AG09309 (cell line): ENCODE measurements around the gene PPP1R1C.

Experiments used
- DNase-seq: peaks from one replicate; pipeline ENCODE4 v3.0.0-alpha.2; 2010; ENCODE audit warnings: low read depth
- H3K4me3 ChIP-seq: 2 replicates; pipeline ENCODE4 v1.5.1; 2011; ENCODE audit warnings: mild to moderate bottlenecking, low read depth, low read length, moderate library complexity; ENCODE audit not compliant: control insufficient read depth
- TF ChIP-seq, protein P1 (sequence below): IDR thresholded peaks from 2 replicates; pipeline ENCODE4 v1.5.1; 2011; ENCODE audit warnings: mild to moderate bottlenecking, low read depth, low read length, inconsistent platforms; ENCODE audit not compliant: insufficient read depth, control insufficient read depth; ENCODE audit errors: missing control alignments

The PPP1R1C gene

GRCh38 chr2:182117196-182117595, 131.5 kb downstream of the PPP1R1C start:
- no peak for DNase-seq

DNA sequence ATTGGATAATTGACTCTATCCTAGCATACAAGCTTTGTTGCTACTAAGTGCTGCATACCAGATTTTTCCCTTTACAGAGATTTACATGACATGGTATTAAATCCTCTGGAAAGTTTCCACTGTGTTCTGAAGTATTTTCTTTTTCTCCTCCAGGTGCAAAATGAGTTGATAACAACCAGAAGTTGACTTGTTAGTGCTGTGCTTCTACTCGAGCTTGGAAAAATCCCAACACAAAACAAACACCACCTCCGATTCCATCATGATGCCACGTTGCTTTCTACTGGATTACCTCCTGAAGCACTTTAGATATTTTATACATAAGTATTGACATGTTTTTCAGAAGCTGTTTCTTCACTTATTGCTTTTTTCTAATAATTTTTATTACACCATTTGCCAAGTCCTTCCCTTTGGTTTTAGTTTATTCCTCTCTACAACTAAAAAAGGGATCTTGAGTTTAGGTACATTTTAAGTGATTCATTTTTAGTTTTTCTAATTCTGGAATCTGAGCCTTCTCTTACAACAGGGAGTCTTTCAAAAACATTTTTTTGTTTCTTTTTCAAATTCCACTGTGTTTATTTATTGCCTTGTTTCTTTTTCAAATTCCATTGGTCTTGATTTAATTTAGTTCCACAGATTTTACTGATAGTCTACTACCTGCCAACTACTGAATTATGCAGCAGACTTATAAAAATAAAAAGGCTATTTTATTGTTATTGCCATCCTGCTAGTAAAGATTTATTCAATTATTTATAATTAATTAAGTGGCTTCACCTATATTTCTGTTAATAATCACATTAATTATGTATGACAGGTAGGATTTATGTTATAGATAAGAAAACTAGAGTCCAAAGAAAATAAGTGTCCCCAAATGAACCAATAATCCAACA, 143.4 kb downstream of the PPP1R1C start:
- H3K4me3 ChIP-seq = no peak overlapping the region
- DNase-seq = no peak
- TF ChIP-seq, protein P1, sequence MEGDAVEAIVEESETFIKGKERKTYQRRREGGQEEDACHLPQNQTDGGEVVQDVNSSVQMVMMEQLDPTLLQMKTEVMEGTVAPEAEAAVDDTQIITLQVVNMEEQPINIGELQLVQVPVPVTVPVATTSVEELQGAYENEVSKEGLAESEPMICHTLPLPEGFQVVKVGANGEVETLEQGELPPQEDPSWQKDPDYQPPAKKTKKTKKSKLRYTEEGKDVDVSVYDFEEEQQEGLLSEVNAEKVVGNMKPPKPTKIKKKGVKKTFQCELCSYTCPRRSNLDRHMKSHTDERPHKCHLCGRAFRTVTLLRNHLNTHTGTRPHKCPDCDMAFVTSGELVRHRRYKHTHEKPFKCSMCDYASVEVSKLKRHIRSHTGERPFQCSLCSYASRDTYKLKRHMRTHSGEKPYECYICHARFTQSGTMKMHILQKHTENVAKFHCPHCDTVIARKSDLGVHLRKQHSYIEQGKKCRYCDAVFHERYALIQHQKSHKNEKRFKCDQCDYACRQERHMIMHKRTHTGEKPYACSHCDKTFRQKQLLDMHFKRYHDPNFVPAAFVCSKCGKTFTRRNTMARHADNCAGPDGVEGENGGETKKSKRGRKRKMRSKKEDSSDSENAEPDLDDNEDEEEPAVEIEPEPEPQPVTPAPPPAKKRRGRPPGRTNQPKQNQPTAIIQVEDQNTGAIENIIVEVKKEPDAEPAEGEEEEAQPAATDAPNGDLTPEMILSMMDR = no peak

More at GRCh38 chr2:182117196-182117595, 131.5 kb downstream of the PPP1R1C start:
- TF ChIP-seq, protein P1 = no peak
- H3K4me3 ChIP-seq = no peak overlapping the region

DNA sequence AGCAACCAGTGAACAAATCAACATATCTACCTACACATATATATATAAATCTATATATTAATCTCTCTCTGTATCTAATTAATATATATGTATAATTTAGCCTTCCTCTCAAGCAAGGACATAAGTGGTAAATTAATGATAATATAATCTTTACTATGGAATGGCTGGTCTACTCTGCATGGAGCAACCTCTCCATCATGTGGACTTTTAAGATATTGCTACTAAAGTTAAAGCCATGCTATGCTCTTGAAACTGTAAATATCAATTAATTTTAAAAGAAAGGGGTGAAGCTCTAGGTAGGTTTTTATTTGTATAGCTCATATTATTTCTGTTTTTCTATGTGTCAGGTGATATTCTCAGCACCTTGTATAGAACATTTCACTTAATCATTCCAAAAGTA, 147.0 kb downstream of the PPP1R1C start:
- no peak overlapping the region for H3K4me3 ChIP-seq
- no peak for DNase-seq
- TF ChIP-seq, protein P1 = peak; percentile 58

GRCh38 chr2:182133195-182133891, 147.7 kb downstream of the PPP1R1C start:
- no peak for DNase-seq
- H3K4me3 ChIP-seq = no peak overlapping the region
- TF ChIP-seq, protein P1 = no peak

- TF ChIP-seq, protein P1 = no peak
- no peak for DNase-seq
- no peak overlapping the region for H3K4me3 ChIP-seq
Measured at GRCh38 chr2:182134201-182134600, 148.5 kb downstream of the PPP1R1C start.

GRCh38 chr2:182142062-182142461, 156.4 kb downstream of the PPP1R1C start:
- TF ChIP-seq, protein P1 = no peak
- no peak overlapping the region for H3K4me3 ChIP-seq
- no peak for DNase-seq
